Osteocyte (in vitro differentiated cells): Measurements from ENCODE around the gene OR3A3. TPM values are rescaled to one million over a fixed set of nuclear protein-coding genes. Genes with fewer than 3 reads are reported as not detected.
"Not testable (repeated sequence)": the region's sequence is repeated elsewhere in the genome, so short reads cannot be mapped to it uniquely, and the experiment has no call there.

Experiments
- DNase-seq: peaks from one replicate; pipeline ENCODE4 v3.0.0; 2021; ENCODE audit warnings: mixed read lengths; ENCODE audit not compliant: unreplicated experiment; ENCODE audit errors: extremely low spot score
- H3K27ac Mint-ChIP-seq: one replicate; pipeline ENCODE4 v1.8.0; 2021; ENCODE audit warnings: mild to moderate bottlenecking, mixed read lengths; ENCODE audit not compliant: unreplicated experiment
- H3K27me3 Mint-ChIP-seq: one replicate; pipeline ENCODE4 v1.8.0; 2021; ENCODE audit warnings: mixed read lengths; ENCODE audit not compliant: unreplicated experiment
- H3K36me3 Mint-ChIP-seq: one replicate; pipeline ENCODE4 v1.8.0; 2021; ENCODE audit warnings: mixed read lengths; ENCODE audit not compliant: unreplicated experiment
- H3K4me1 Mint-ChIP-seq: one replicate; pipeline ENCODE4 v1.8.0; 2021; ENCODE audit warnings: mixed read lengths; ENCODE audit not compliant: unreplicated experiment
- H3K4me3 Mint-ChIP-seq: one replicate; pipeline ENCODE4 v1.8.0; 2021; ENCODE audit warnings: mild to moderate bottlenecking, moderate library complexity, mixed read lengths; ENCODE audit not compliant: unreplicated experiment
- H3K9me3 Mint-ChIP-seq: one replicate; pipeline ENCODE4 v1.8.0; 2021; ENCODE audit warnings: mixed read lengths; ENCODE audit not compliant: unreplicated experiment
- CTCF ChIP-seq: fragments of 200-600 bp; sonication (generic); IDR thresholded peaks from 2 replicates; pipeline ENCODE4 v1.5.0; 2021; ENCODE audit warnings: antibody characterized with exemption, mild to moderate bottlenecking, moderate library complexity
- long read RNA-seq: library from polyadenylated mRNA; unstranded; transcript quantifications from one replicate; pipeline ENCODE4 v2.0.0, GENCODE V29; 2021
- total RNA-seq: library from RNA; stranded (reverse); gene quantifications from 2 replicates; pipeline ENCODE4 v1.2.1, GENCODE V29; 2021

Gene OR3A3
- total RNA-seq = not detected in 2 replicates
- long read RNA-seq = 0 reads

- Mint-ChIP-seq H3K9me3 (peaks cover 23% of the 10 kb centered on the region), H3K36me3 (no peaks in the 10 kb centered on the region), H3K27me3 (no peaks in the 10 kb centered on the region), H3K4me1 (no peaks in the 10 kb centered on the region), H3K4me3 (no peak within 1 kb of the TSS), H3K27ac (no peak within 1 kb of the TSS)
- no peak for TF ChIP-seq CTCF
- no peak for DNase-seq
These were observed at the start of gene OR3A3 for GRCh38 chr17:3411070-3411469. OR3A3 (plus strand) TSS chr17:3411370.

- H3K36me3 Mint-ChIP-seq, DNase-seq, H3K4me1 Mint-ChIP-seq, H3K4me3 Mint-ChIP-seq, H3K27ac Mint-ChIP-seq, H3K27me3 Mint-ChIP-seq: not testable (repeated sequence)
- peaks cover 43% of the 10 kb centered on the region for H3K9me3 Mint-ChIP-seq
These were observed 40.0 kb upstream of the OR3A3 start for GRCh38 chr17:3371167-3371566.

GRCh38 chr17:3378321-3378720, 32.8 kb upstream of the OR3A3 start:
- H3K27ac Mint-ChIP-seq = no peak overlapping the region
- peaks cover 21% of the 10 kb centered on the region for H3K9me3 Mint-ChIP-seq
- H3K4me3 Mint-ChIP-seq = no peak overlapping the region
- H3K27me3 Mint-ChIP-seq = no peaks in the 10 kb centered on the region
- no peaks in the 10 kb centered on the region for H3K4me1 Mint-ChIP-seq
- H3K36me3 Mint-ChIP-seq = no peaks in the 10 kb centered on the region
- DNase-seq = no peak
- TF ChIP-seq CTCF = no peak

GRCh38 chr17:3381957-3382356, 29.2 kb upstream of the OR3A3 start:
- Mint-ChIP-seq H3K4me1 (no peaks in the 10 kb centered on the region), H3K27me3 (no peaks in the 10 kb centered on the region), H3K36me3 (no peaks in the 10 kb centered on the region), H3K27ac (no peak overlapping the region), H3K9me3 (peaks cover 8% of the 10 kb centered on the region), H3K4me3 (no peak overlapping the region)
- no peak for DNase-seq
- no peak for TF ChIP-seq CTCF

- H3K27me3 Mint-ChIP-seq = no peaks in the 10 kb centered on the region
- no peak for DNase-seq
- no peaks in the 10 kb centered on the region for H3K36me3 Mint-ChIP-seq
- H3K4me1 Mint-ChIP-seq = no peaks in the 10 kb centered on the region
- no peak within 1 kb of the TSS for H3K4me3 Mint-ChIP-seq
- H3K27ac Mint-ChIP-seq = no peak within 1 kb of the TSS
- peaks cover 13% of the 10 kb centered on the region for H3K9me3 Mint-ChIP-seq
- no peak for TF ChIP-seq CTCF
These were observed 25.0 kb upstream of the OR3A3 start, which contains the start of gene OR3A2 for GRCh38 chr17:3385869-3386816. OR3A2 (minus strand) TSS chr17:3386308.
